GM23338 (cell line): ENCODE measurements around the gene ZG16B. TPM values are rescaled to one million over a fixed set of nuclear protein-coding genes. Genes with fewer than 3 reads are reported as not detected.

Experiments used
- ATAC-seq: fragments of 200-7000 bp; cut with Tn5 transposase; 3 replicates; pipeline ENCODE4 v1.9.1; 2020
- DNase-seq: peaks from one replicate; pipeline ENCODE4 v3.0.0-alpha.2; 2015; ENCODE audit warnings: low spot score
- H2AFZ ChIP-seq: fragments of 200-600 bp; sonication (generic); 2 replicates; pipeline ENCODE4 v1.8.0; 2016; ENCODE audit warnings: antibody characterized with exemption, mild to moderate bottlenecking, moderate library complexity
- H3F3A ChIP-seq: fragments of 200-600 bp; sonication (generic); replicated peaks from 2 replicates; pipeline ENCODE4 v1.8.0; 2017; ENCODE audit warnings: antibody characterized with exemption, mixed run types, low read depth
- H3K27ac ChIP-seq: fragments of 200-600 bp; sonication (generic); 2 replicates; pipeline ENCODE4 v1.6.1; 2016; ENCODE audit warnings: low read depth
- H3K27me3 ChIP-seq: fragments of 200-600 bp; sonication (generic); 2 replicates; pipeline ENCODE4 v1.8.0; 2016; ENCODE audit warnings: mild to moderate bottlenecking, mixed run types, moderate library complexity; ENCODE audit not compliant: insufficient read depth
- H3K36me3 ChIP-seq: fragments of 200-600 bp; sonication (generic); 2 replicates; pipeline ENCODE4 v1.8.0; 2016; ENCODE audit warnings: mild to moderate bottlenecking; ENCODE audit not compliant: insufficient read depth
- H3K4me1 ChIP-seq: fragments of 200-600 bp; sonication (generic); 2 replicates; pipeline ENCODE4 v1.8.0; 2016; ENCODE audit warnings: mild to moderate bottlenecking, moderate library complexity; ENCODE audit not compliant: insufficient read depth
- H3K4me2 ChIP-seq: fragments of 200-600 bp; sonication (generic); 2 replicates; pipeline ENCODE4 v1.7.1; 2017; ENCODE audit warnings: mixed run types
- H3K4me3 ChIP-seq: fragments of 200-600 bp; sonication (generic); 2 replicates; pipeline ENCODE4 v1.6.1; 2016; ENCODE audit warnings: mixed run types
- H3K79me2 ChIP-seq: fragments of 200-600 bp; sonication (generic); replicated peaks from 2 replicates; pipeline ENCODE4 v1.8.0; 2017; ENCODE audit warnings: mild to moderate bottlenecking; ENCODE audit not compliant: insufficient read depth
- H3K9me2 ChIP-seq: fragments of 200-600 bp; sonication (generic); 2 replicates; pipeline ENCODE4 v1.8.0; 2017; ENCODE audit not compliant: insufficient read depth
- H4K20me1 ChIP-seq: fragments of 200-600 bp; sonication (generic); replicated peaks from 2 replicates; pipeline ENCODE4 v1.8.0; 2017; ENCODE audit warnings: mild to moderate bottlenecking; ENCODE audit not compliant: insufficient read depth
- H3K27ac Mint-ChIP-seq: 2 replicates; pipeline ENCODE4 v1.8.0; 2020; ENCODE audit warnings: inconsistent platforms, mild to moderate bottlenecking, moderate library complexity, mixed read lengths
- H3K27me3 Mint-ChIP-seq: 3 replicates; pipeline ENCODE4 v1.8.0; 2022; ENCODE audit warnings: low read depth, mild to moderate bottlenecking, moderate library complexity, mixed read lengths, inconsistent platforms; ENCODE audit not compliant: insufficient read depth, poor library complexity
- H3K36me3 Mint-ChIP-seq: 3 replicates; pipeline ENCODE4 v1.8.0; 2021; ENCODE audit warnings: low read depth, mild to moderate bottlenecking, inconsistent platforms, moderate library complexity, mixed read lengths
- H3K4me1 Mint-ChIP-seq: 3 replicates; pipeline ENCODE4 v1.8.0; 2020; ENCODE audit warnings: mild to moderate bottlenecking, inconsistent platforms, mixed read lengths
- H3K4me3 Mint-ChIP-seq: 3 replicates; pipeline ENCODE4 v1.8.0; 2021; ENCODE audit warnings: moderate library complexity, mild to moderate bottlenecking, inconsistent platforms, mixed read lengths
- H3K9me3 Mint-ChIP-seq: 3 replicates; pipeline ENCODE4 v1.8.0; 2020; ENCODE audit warnings: moderate library complexity, mild to moderate bottlenecking, inconsistent platforms, mixed read lengths
- CREB1 ChIP-seq: fragments of 250-450 bp; sonication (Bioruptor Pico); IDR thresholded peaks from 2 replicates; pipeline ENCODE4 v1.5.0; 2020; ENCODE audit warnings: low read depth, mild to moderate bottlenecking, moderate library complexity
- EZH2phosphoT487 ChIP-seq: fragments of 200-600 bp; sonication (generic); IDR thresholded peaks from one replicate; pipeline ENCODE4 v1.8.1; 2018; ENCODE audit warnings: antibody characterized with exemption; ENCODE audit not compliant: unreplicated experiment
- JUNB ChIP-seq: IDR thresholded peaks from one replicate; pipeline ENCODE4 v1.6.1; 2016; ENCODE audit warnings: antibody characterized with exemption; ENCODE audit not compliant: unreplicated experiment
- NANOG ChIP-seq: IDR thresholded peaks from 2 replicates; pipeline ENCODE4 v1.6.1; 2016; ENCODE audit warnings: antibody characterized with exemption, borderline replicate concordance
- ZNF114 ChIP-seq: fragments of 250-450 bp; sonication (Bioruptor Pico); IDR thresholded peaks from 2 replicates; pipeline ENCODE4 v1.5.0; 2020; ENCODE audit warnings: mild to moderate bottlenecking, moderate library complexity
- ZNF331 ChIP-seq: fragments of 250-450 bp; sonication (Bioruptor Pico); IDR thresholded peaks from 2 replicates; pipeline ENCODE4 v1.5.0; 2020; ENCODE audit warnings: low read depth, mild to moderate bottlenecking, moderate library complexity
- polyA plus RNA-seq: library from polyadenylated mRNA; unstranded; fragments of >200 nt; fragmentation: Nextera tagmentation; extraction: Ambion mirVana; gene quantifications from 2 replicates; pipeline ENCODE4 v1.2.1, GENCODE V29; 2016
- total RNA-seq: library from RNA; depleted of rRNA; stranded (reverse); fragments of >200 nt; shearing (Covaris generic); gene quantifications from 2 replicates; pipeline ENCODE4 v1.2.3, GENCODE V29; 2014
- TF ChIP-seq, protein P1 (sequence below): IDR thresholded peaks from 2 replicates; pipeline ENCODE4 v1.6.1; 2016; ENCODE audit warnings: antibody characterized with exemption
- TF ChIP-seq, protein P2 (sequence below): fragments of 250-450 bp; sonication (Bioruptor Pico); IDR thresholded peaks from 2 replicates; pipeline ENCODE4 v1.5.0; 2020; ENCODE audit warnings: mild to moderate bottlenecking, moderate library complexity
- TF ChIP-seq, protein P3 (sequence below), 2 experiments: fragments of 200-600 bp in 1 of 2; sonication (generic) in 1 of 2; conservative IDR thresholded peaks; 2 replicates each; pipeline versions ENCODE4 v1.5.1 to v1.6.1; 2016 to 2017; ENCODE audit warnings: antibody characterized with exemption in 2 of 2, low read depth in 2 of 2, mild to moderate bottlenecking in 2 of 2, moderate library complexity in 1 of 2

Gene ZG16B
- total and polyA plus RNA-seq, 2 experiments from 2014 or later = not detected

DNA sequence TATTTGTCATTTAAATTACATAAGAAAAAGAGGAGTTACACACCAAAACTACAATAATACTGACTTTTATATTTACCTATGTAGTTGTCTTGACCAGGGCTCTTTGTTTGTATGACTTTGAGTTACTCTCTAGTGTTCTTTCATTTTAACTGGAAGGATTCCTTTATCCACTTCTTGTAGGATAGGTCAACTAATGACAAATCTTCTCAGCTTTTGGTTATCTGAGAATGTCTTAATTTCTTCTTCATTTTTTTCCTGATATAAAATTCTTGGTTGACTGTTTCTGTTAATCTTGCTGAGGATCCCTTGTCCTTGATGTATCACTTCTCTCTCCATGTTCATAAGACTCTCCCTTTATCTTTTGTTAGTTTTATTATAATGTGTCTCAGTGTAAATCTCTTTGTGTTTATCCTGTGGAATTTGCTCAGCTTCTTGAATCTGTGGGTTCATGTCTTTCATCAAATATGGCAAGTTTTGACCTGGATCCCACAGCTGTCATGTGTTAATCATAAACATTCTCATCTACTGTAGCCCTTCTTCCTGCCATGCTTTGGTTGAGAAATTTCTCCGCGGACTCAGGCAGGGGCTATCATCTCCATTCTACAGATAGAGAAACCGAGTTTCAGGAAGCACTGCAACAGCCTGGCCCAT, 26.4 kb upstream of the ZG16B start (continued):
- TF ChIP-seq, protein P1, sequence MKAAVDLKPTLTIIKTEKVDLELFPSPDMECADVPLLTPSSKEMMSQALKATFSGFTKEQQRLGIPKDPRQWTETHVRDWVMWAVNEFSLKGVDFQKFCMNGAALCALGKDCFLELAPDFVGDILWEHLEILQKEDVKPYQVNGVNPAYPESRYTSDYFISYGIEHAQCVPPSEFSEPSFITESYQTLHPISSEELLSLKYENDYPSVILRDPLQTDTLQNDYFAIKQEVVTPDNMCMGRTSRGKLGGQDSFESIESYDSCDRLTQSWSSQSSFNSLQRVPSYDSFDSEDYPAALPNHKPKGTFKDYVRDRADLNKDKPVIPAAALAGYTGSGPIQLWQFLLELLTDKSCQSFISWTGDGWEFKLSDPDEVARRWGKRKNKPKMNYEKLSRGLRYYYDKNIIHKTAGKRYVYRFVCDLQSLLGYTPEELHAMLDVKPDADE = no peak

DNA sequence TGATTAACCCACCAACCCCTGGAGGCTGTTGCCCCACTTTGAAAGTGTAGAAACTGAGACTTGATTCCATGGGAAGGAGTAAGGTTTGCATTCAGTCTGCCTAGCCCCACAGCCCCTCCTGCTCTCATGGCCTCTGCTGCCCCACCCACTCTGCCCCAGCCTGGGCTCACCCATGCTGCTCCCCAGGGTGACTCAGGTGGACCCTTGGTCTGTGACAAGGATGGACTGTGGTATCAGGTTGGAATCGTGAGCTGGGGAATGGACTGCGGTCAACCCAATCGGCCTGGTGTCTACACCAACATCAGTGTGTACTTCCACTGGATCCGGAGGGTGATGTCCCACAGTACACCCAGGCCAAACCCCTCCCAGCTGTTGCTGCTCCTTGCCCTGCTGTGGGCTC, 25.4 kb upstream of the ZG16B start:
- Histone ChIP-seq H3K4me2 (no peak overlapping the region), H3K27me3 (no peaks in the 10 kb centered on the region), H4K20me1 (no peaks in the 10 kb centered on the region), H2AFZ (no peak overlapping the region), H3K4me3 (no peak overlapping the region), H3F3A (no peaks in the 10 kb centered on the region), H3K9me2 (no peaks in the 10 kb centered on the region), H3K27ac (no peak overlapping the region), H3K4me1 (no peaks in the 10 kb centered on the region), H3K79me2 (no peaks in the 10 kb centered on the region), H3K36me3 (no peaks in the 10 kb centered on the region)
- TF ChIP-seq, protein P2, sequence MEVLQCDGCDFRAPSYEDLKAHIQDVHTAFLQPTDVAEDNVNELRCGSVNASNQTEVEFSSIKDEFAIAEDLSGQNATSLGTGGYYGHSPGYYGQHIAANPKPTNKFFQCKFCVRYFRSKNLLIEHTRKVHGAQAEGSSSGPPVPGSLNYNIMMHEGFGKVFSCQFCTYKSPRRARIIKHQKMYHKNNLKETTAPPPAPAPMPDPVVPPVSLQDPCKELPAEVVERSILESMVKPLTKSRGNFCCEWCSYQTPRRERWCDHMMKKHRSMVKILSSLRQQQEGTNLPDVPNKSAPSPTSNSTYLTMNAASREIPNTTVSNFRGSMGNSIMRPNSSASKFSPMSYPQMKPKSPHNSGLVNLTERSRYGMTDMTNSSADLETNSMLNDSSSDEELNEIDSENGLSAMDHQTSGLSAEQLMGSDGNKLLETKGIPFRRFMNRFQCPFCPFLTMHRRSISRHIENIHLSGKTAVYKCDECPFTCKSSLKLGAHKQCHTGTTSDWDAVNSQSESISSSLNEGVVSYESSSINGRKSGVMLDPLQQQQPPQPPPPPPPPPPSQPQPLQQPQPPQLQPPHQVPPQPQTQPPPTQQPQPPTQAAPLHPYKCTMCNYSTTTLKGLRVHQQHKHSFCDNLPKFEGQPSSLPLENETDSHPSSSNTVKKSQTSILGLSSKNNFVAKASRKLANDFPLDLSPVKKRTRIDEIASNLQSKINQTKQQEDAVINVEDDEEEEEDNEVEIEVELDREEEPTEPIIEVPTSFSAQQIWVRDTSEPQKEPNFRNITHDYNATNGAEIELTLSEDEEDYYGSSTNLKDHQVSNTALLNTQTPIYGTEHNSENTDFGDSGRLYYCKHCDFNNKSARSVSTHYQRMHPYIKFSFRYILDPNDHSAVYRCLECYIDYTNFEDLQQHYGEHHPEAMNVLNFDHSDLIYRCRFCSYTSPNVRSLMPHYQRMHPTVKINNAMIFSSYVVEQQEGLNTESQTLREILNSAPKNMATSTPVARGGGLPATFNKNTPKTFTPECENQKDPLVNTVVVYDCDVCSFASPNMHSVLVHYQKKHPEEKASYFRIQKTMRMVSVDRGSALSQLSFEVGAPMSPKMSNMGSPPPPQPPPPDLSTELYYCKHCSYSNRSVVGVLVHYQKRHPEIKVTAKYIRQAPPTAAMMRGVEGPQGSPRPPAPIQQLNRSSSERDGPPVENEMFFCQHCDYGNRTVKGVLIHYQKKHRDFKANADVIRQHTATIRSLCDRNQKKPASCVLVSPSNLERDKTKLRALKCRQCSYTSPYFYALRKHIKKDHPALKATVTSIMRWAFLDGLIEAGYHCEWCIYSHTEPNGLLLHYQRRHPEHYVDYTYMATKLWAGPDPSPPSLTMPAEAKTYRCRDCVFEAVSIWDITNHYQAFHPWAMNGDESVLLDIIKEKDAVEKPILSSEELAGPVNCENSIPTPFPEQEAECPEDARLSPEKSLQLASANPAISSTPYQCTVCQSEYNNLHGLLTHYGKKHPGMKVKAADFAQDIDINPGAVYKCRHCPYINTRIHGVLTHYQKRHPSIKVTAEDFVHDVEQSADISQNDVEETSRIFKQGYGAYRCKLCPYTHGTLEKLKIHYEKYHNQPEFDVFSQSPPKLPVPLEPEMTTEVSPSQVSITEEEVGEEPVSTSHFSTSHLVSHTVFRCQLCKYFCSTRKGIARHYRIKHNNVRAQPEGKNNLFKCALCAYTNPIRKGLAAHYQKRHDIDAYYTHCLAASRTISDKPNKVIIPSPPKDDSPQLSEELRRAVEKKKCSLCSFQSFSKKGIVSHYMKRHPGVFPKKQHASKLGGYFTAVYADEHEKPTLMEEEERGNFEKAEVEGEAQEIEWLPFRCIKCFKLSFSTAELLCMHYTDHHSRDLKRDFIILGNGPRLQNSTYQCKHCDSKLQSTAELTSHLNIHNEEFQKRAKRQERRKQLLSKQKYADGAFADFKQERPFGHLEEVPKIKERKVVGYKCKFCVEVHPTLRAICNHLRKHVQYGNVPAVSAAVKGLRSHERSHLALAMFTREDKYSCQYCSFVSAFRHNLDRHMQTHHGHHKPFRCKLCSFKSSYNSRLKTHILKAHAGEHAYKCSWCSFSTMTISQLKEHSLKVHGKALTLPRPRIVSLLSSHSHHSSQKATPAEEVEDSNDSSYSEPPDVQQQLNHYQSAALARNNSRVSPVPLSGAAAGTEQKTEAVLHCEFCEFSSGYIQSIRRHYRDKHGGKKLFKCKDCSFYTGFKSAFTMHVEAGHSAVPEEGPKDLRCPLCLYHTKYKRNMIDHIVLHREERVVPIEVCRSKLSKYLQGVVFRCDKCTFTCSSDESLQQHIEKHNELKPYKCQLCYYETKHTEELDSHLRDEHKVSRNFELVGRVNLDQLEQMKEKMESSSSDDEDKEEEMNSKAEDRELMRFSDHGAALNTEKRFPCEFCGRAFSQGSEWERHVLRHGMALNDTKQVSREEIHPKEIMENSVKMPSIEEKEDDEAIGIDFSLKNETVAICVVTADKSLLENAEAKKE (CRISPR knock-in tag) = no peak
- TF ChIP-seq EZH2phosphoT487 (no peak), CREB1 (CRISPR knock-in tag) (no peak), NANOG (no peak), JUNB (no peak), ZNF114 (CRISPR knock-in tag) (no peak), ZNF331 (CRISPR knock-in tag) (no peak)
- TF ChIP-seq, protein P3, sequence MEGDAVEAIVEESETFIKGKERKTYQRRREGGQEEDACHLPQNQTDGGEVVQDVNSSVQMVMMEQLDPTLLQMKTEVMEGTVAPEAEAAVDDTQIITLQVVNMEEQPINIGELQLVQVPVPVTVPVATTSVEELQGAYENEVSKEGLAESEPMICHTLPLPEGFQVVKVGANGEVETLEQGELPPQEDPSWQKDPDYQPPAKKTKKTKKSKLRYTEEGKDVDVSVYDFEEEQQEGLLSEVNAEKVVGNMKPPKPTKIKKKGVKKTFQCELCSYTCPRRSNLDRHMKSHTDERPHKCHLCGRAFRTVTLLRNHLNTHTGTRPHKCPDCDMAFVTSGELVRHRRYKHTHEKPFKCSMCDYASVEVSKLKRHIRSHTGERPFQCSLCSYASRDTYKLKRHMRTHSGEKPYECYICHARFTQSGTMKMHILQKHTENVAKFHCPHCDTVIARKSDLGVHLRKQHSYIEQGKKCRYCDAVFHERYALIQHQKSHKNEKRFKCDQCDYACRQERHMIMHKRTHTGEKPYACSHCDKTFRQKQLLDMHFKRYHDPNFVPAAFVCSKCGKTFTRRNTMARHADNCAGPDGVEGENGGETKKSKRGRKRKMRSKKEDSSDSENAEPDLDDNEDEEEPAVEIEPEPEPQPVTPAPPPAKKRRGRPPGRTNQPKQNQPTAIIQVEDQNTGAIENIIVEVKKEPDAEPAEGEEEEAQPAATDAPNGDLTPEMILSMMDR (conservative IDR thresholded peaks at IDR 0.05; ENCODE audit: low read depth in 2 of 2) = no peak
- TF ChIP-seq, protein P1 = no peak
- no peak overlapping the region for H3K27ac Mint-ChIP-seq
- peaks cover 9% of the 10 kb centered on the region for H3K27me3 Mint-ChIP-seq
- no peaks in the 10 kb centered on the region for H3K36me3 Mint-ChIP-seq
- no peak for DNase-seq
- peaks cover 8% of the 10 kb centered on the region; the same call in 2 of the 3 replicates for H3K9me3 Mint-ChIP-seq
- no peaks in the 10 kb centered on the region; the same call in 2 of the 3 replicates for H3K4me1 Mint-ChIP-seq
- H3K4me3 Mint-ChIP-seq = no peak overlapping the region
- no peak for ATAC-seq
